ENCODE results near the gene UPK2. TPM values are rescaled to one million over a fixed set of nuclear protein-coding genes. Genes with fewer than 3 reads are reported as not detected.

Gene UPK2
- total and polyA plus RNA-seq, 7 donors, result not detected

- no peaks in the 10 kb centered on the region for H3K27me3 ChIP-seq
- no peak overlapping the region for H3K4me3 ChIP-seq
- no peak overlapping the region for H3K27ac ChIP-seq
- peaks cover 12 to 84% (median 36%) of the 10 kb centered on the region in 4 donors for H3K36me3 ChIP-seq
- no peaks in the 10 kb centered on the region for H3K9me3 ChIP-seq
- 89 to 91% methylated on average over 4 of the region's 4 CpGs for WGBS, 2 donors
- intact Hi-C loops (cut with DNase I), result no loop called here
- DNase-seq, result peak; percentile 12
- H3K4me1 ChIP-seq, result no peaks in the 10 kb centered on the region
- TF ChIP-seq EP300 (IDR thresholded peaks at IDR 0.05), result no peak
- no peak for TF ChIP-seq CTCF (IDR thresholded peaks at IDR 0.05)
- no peak for TF ChIP-seq POLR2AphosphoS5 (IDR thresholded peaks at IDR 0.05)
- TF ChIP-seq POLR2A (IDR thresholded peaks at IDR 0.05), result no peak
Observed at GRCh38 chr11:119006656-119007055, 50.6 kb downstream of the UPK2 start.

Small RNA genes lying within 50 kb of the gene (small RNA-seq; reads per million reads assigned to genes)
- gene AP003392.2, result 0 reads per million in 3 donors
- gene MIR4492, result 0 reads per million in 3 donors
- 0 reads per million in 3 donors for gene RF00017
- gene RF00019, result 0 reads per million in 3 donors
- 0 reads per million in 3 donors for gene RN7SL688P

Other genes starting within 250 kb of the UPK2 start
- 100 to 1,000 TPM in 3 of 4 donors, 10 to 100 TPM in 1; 97.8 to 137 (median 121) TPM for gene DDX6, start 165.1 kb upstream of the UPK2 start, total RNA-seq
- gene DDX6, start 165.1 kb upstream of the UPK2 start, polyA plus RNA-seq, result 10 to 100 TPM; 19.2 to 37.8 (median 20.8) TPM
- gene CXCR5, start 72.4 kb upstream of the UPK2 start, total RNA-seq, result not detected
- gene CXCR5, start 72.4 kb upstream of the UPK2 start, polyA plus RNA-seq, result 10 to 100 TPM in 1 of 3 donors, under 1 TPM in 2; under 0.01 to 11.5 (median 0.23) TPM
- gene BCL9L, start 30.4 kb upstream of the UPK2 start, total RNA-seq, result 10 to 100 TPM in 3 of 4 donors, 1 to 10 TPM in 1; 7.9 to 46.5 (median 10.8) TPM
- 10 to 100 TPM in 1 of 3 donors, 1 to 10 TPM in 2; 4.8 to 33.2 (median 7.4) TPM for gene BCL9L, start 30.4 kb upstream of the UPK2 start, polyA plus RNA-seq
- not detected for gene FOXR1, start 15.5 kb downstream of the UPK2 start, total RNA-seq
- not detected for gene FOXR1, start 15.5 kb downstream of the UPK2 start, polyA plus RNA-seq
- gene CENATAC, start 41.8 kb downstream of the UPK2 start, total RNA-seq, result 10 to 100 TPM; 29.6 to 60.5 (median 40.7) TPM
- gene CENATAC, start 41.8 kb downstream of the UPK2 start, polyA plus RNA-seq, result 10 to 100 TPM in 1 of 3 donors, 1 to 10 TPM in 2; 5.3 to 24.6 (median 7.2) TPM
- gene RPS25, start 62.0 kb downstream of the UPK2 start, total RNA-seq, result 1,000 to 10,000 TPM; 1,350 to 3,369 (median 2,098) TPM
- gene RPS25, start 62.0 kb downstream of the UPK2 start, polyA plus RNA-seq, result 1,000 to 10,000 TPM; 2,091 to 3,409 (median 2,533) TPM
- gene TRAPPC4, start 62.5 kb downstream of the UPK2 start, total RNA-seq, result 10 to 100 TPM; 32.4 to 60.3 (median 47.5) TPM
- gene TRAPPC4, start 62.5 kb downstream of the UPK2 start, polyA plus RNA-seq, result 10 to 100 TPM; 49.9 to 90.9 (median 74.5) TPM
- 10 to 100 TPM in 2 of 4 donors, 1 to 10 TPM in 2; 8.0 to 13.8 (median 10.1) TPM for gene SLC37A4, start 74.6 kb downstream of the UPK2 start, total RNA-seq
- gene SLC37A4, start 74.6 kb downstream of the UPK2 start, polyA plus RNA-seq, result 10 to 100 TPM in 2 of 3 donors, 1 to 10 TPM in 1; 8.4 to 31.5 (median 11.1) TPM
- gene HYOU1, start 100.9 kb downstream of the UPK2 start, total RNA-seq, result 10 to 100 TPM; 26.6 to 37.6 (median 30.7) TPM
- gene HYOU1, start 100.9 kb downstream of the UPK2 start, polyA plus RNA-seq, result 100 to 1,000 TPM in 1 of 3 donors, 10 to 100 TPM in 1, 1 to 10 TPM in 1; 6.0 to 106 (median 22.0) TPM
- 10 to 100 TPM; 26.0 to 37.0 (median 30.8) TPM for gene VPS11, start 111.5 kb downstream of the UPK2 start, total RNA-seq
- 10 to 100 TPM; 13.4 to 29.2 (median 27.0) TPM for gene VPS11, start 111.5 kb downstream of the UPK2 start, polyA plus RNA-seq
- gene HMBS, start 128.6 kb downstream of the UPK2 start, total RNA-seq, result 10 to 100 TPM in 1 of 4 donors, 1 to 10 TPM in 3; 5.6 to 15.2 (median 6.6) TPM
- gene HMBS, start 128.6 kb downstream of the UPK2 start, polyA plus RNA-seq, result 10 to 100 TPM; 20.3 to 39.3 (median 22.2) TPM
- 10 to 100 TPM; 16.1 to 22.1 (median 16.8) TPM for gene DPAGT1, start 145.6 kb downstream of the UPK2 start, total RNA-seq
- 10 to 100 TPM in 1 of 3 donors, 1 to 10 TPM in 2; 4.2 to 44.6 (median 6.9) TPM for gene DPAGT1, start 145.6 kb downstream of the UPK2 start, polyA plus RNA-seq
- gene C2CD2L, start 151.0 kb downstream of the UPK2 start, total RNA-seq, result 1 to 10 TPM; 5.3 to 8.0 (median 5.8) TPM
- gene C2CD2L, start 151.0 kb downstream of the UPK2 start, polyA plus RNA-seq, result 10 to 100 TPM in 1 of 3 donors, 1 to 10 TPM in 2; 6.0 to 22.6 (median 7.6) TPM
- gene HINFP, start 165.3 kb downstream of the UPK2 start, total RNA-seq, result 10 to 100 TPM; 15.0 to 33.0 (median 21.2) TPM
- gene HINFP, start 165.3 kb downstream of the UPK2 start, polyA plus RNA-seq, result 10 to 100 TPM; 12.0 to 23.2 (median 20.1) TPM
- under 1 TPM in 3 of 4 donors, not detected in 1; under 0.01 to 0.55 (median 0.27) TPM for gene ABCG4, start 192.8 kb downstream of the UPK2 start, total RNA-seq
- gene ABCG4, start 192.8 kb downstream of the UPK2 start, polyA plus RNA-seq, result under 1 TPM in 2 of 3 donors, not detected in 1; under 0.01 to 0.26 TPM
- gene NLRX1, start 212.4 kb downstream of the UPK2 start, total RNA-seq, result 10 to 100 TPM; 10.7 to 21.9 (median 12.6) TPM
- 1 to 10 TPM; 3.9 to 9.3 (median 4.2) TPM for gene NLRX1, start 212.4 kb downstream of the UPK2 start, polyA plus RNA-seq
- 1 to 10 TPM in 1 of 4 donors, not detected in 3; 1.8 TPM for gene NHERF4, start 229.2 kb downstream of the UPK2 start, total RNA-seq
- 10 to 100 TPM; 25.8 to 48.1 (median 37.7) TPM for gene NHERF4, start 229.2 kb downstream of the UPK2 start, polyA plus RNA-seq

All from sigmoid colon (tissue), 7 donors.